Measurements from ENCODE around the gene RUVBL2. TPM values are rescaled to one million over a fixed set of nuclear protein-coding genes. Genes with fewer than 3 reads are reported as not detected.
"Not testable (repeated sequence)": the region's sequence is repeated elsewhere in the genome, so short reads cannot be mapped to it uniquely, and the experiment has no call there.

Gene RUVBL2
- polyA plus RNA-seq, 10 donors: 43.8 to 73.4 (median 52.0) TPM

GRCh38 chr19:49017041-49017665 is 23.5 kb downstream of the RUVBL2 start, which contains the start of gene LHB:
LHB (minus strand) TSS chr19:49017091; CDS start chr19:49017081, 10 bp downstream.
- DNase-seq: no peak

DNA sequence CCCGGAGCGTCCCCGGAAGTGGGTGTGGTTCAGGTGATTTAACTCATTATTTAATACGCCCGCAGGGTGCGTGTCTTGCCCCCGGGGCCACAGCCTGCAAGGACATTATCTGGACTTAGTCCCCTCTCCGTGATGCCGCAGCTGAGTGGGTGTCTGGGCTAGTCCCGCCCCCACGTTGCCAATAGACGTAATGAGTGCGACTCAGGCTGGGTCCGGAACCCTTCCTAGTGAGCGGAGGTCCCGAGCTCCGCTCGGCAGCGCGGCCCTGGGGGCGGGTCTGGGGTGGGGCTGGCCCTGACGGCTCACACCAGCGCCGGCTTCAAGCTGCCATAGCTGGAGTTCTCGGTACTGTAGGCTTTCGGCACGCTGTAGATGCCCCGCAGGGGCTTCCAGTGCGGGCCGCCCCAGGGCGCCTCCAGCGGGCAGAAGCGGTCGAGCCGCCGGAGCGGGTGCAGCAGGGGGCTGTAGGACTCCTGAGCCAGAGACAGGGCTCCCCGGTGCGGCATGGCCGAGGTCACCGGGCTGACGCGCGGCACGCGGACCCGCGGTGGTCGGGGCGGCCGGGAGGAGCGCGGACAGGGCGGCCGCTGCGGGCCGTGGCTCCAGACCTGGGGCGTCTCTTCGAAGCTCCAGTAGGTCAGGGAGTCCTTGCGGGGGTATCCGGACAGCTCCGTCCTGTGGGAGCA is 24.1 kb downstream of the RUVBL2 start:
- peak in 2 of 3 donors; percentile 40 to 61 for DNase-seq

- peak in 1 of 3 donors; percentile 34 for DNase-seq
These were observed 24.9 kb downstream of the RUVBL2 start for GRCh38 chr19:49018388-49019241.

- peak in 2 of 3 donors; percentile 10 to 28 for DNase-seq
These were observed 25.7 kb downstream of the RUVBL2 start for GRCh38 chr19:49019242-49019932.

DNA sequence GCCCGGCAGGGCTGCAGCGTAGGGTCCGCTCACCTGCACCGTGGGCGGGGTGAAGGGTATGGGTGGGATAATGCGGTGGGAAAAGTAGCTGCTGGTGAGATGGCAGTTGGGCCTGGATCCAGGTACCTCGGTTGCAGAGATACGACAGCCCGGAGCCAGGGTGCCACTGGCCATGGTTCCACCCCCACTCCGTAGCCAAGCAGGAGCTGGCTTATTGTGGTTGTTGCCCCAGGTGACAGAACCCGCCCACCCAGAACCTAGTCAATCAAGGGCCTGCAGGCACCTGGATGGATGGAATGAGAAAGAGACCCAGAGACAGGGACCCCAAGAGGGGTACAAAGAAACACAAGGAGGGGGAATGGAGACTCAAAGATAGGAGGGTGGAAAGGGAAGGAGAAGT is 26.7 kb downstream of the RUVBL2 start:
- DNase-seq: no peak

- no peak for DNase-seq
These were observed 27.5 kb downstream of the RUVBL2 start for GRCh38 chr19:49020931-49021895.

GRCh38 chr19:49022116-49022515 is 28.4 kb downstream of the RUVBL2 start:
- DNase-seq: no peak

GRCh38 chr19:49024233-49024632 is 30.5 kb downstream of the RUVBL2 start, which contains the start of gene CGB3:
CGB3 (minus strand) TSS chr19:49024333; CDS start chr19:49023971, 362 bp downstream.
- DNase-seq: not testable (repeated sequence)

DNA sequence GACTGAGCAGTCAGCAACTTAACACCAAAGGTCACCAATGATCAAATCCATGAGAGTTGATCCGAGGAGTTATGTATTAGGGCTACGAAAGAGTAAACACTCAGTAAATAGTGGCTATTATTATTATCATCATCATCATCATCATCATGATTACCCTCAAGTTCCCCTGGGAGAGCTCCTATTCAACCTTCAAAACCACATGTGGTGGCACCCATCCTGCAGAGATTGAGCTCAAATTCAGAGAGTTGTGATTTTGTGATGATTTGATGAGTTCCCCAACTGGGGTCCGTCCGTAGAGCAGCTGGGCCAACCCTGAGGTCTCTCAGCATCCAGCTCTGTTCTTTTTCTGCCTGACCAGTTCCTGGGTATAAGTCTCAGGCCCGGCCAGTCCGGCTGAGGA is 31.4 kb downstream of the RUVBL2 start:
- DNase-seq: not testable (repeated sequence)

DNA sequence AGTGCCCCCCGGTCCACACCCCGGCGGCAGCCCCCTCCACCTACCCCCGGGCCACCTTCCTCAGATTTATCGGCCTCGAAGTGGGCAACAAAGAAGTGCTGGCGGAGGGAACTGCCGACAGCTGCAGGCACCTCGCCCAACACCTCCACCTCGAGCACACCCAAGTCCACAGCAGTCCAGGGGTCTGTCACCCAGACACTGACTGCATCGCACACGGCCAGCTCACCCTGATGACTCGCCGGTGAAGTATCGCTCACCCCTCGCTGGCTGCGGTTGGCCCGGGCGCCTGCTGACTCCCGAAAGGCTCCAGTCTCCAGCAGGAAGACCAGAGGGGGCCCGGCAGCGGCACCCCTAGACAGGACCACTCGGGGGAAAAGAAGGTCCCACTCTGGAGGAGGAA is 31.9 kb downstream of the RUVBL2 start:
- DNase-seq: not testable (repeated sequence)

DNA sequence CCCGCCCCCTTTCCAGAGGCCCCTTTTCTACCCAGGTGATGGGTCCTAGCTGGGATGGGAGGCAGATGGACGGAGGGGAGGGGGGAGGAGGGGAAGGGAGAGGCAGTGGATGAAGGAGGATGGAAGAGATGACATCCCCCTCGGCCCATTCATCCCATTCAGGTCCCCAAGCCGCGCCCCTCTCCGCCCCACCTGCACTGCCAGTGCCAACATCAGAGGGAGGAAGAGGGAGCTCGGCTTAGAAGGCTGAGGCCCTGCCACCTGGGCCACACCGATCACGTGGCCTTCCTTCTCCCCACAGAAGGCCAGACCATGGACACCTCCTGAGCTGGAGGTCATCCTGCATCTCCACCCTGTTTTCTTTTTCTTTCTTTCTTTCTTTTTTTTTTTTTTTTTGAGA is 35.0 kb downstream of the RUVBL2 start:
- not testable (repeated sequence) for DNase-seq

- DNase-seq: not testable (repeated sequence)
These were observed 36.1 kb downstream of the RUVBL2 start for GRCh38 chr19:49029749-49030148.

- DNase-seq: not testable (repeated sequence)
These were observed 36.6 kb downstream of the RUVBL2 start for GRCh38 chr19:49030323-49030722.

DNA sequence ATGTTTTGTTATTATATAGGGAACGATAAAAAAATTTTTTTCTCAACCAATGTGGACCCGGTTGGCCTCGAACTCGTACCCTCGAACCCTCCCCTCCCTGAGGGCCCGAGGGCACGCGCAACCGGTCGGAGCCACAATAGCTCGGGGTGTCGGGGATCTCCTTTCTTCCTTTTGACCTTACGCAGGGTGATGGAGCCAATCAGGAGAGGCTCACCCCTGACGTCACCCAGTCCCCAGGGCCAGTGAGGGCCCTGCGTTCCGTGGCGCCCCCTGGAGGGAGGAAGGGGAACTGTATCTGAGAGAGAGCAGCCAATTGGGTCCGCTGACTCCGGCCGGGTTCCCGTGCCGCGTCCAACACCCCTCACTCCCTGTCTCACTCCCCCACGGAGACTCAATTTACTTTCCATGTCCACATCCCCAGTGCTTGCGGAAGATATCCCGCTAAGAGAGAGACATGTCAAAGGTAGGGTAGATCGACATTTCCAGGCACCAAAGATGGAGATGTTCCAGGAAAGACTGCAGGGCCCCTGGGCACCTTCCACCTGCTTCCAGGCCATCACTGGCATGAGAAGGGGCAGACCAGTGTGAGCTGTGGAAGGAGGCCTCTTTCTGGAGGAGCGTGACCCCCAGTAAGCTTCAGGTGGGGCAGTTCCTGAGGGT is 38.1 kb downstream of the RUVBL2 start, which contains the start of gene CGB2:
Gene CGB2 (plus strand): TSS at position 249 of the 660 bp plus-strand sequence. CDS start 206 bp downstream, at position 455.
- not testable (repeated sequence) for DNase-seq

DNA sequence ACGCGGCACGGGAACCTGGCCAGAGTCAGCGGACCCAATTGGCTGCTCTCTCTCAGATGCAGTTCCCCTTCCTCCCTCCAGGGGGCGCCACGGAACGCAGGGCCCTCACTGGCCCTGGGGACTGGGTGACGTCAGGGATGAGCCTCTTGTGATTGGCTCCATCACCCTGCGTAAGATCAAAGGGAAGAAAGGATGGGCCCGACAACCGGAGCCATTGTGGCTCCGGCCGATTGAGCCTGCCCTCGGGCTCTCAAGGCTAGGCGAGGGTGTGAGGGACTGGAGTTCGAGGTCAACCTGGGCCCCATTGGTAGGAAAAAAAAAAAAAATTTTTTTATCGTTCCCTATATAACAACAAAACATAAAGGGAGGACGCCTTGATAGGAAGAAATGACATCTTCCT is 43.1 kb downstream of the RUVBL2 start, which contains the start of gene CGB1:
Gene CGB1 (minus strand): TSS at position 81 of the 400 bp plus-strand sequence. CDS start 184 bp downstream, outside the sequence.
- not testable (repeated sequence) for DNase-seq

- DNase-seq: not testable (repeated sequence)
These were observed 44.4 kb downstream of the RUVBL2 start for GRCh38 chr19:49038111-49038510.

DNA sequence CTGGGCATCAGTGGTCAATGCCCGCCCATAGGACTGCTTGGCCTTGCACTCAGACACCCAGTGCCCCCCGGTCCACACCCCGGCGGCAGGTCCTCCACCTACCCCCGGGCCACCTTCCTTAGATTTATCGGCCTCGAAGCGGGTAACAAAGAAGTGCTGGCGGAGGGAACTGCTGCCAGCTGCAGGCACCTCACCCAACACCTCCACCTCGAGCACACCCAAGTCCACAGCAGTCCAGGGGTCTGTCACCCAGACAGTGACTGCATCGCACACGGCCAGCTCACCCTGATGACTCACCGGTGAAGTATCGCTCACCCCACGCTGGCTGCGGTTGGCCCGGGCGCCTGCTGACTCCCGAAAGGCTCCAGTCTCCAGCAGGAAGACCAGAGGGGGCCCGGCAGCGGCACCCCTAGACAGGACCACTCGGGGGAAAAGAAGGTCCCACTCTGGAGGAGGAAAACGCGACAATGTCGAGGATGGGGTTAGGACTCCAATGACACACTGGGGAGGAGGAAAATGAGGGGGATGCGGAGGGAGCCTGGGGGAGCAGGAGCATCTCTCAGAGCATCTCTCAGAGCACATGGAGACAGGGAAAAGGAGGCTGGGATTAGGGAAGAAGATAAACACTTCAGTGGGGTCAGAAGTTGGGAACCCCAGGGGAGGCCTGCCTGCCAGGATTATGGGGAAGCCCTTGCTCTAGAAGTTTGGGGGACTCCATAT is 45.0 kb downstream of the RUVBL2 start:
- not testable (repeated sequence) for DNase-seq

DNA sequence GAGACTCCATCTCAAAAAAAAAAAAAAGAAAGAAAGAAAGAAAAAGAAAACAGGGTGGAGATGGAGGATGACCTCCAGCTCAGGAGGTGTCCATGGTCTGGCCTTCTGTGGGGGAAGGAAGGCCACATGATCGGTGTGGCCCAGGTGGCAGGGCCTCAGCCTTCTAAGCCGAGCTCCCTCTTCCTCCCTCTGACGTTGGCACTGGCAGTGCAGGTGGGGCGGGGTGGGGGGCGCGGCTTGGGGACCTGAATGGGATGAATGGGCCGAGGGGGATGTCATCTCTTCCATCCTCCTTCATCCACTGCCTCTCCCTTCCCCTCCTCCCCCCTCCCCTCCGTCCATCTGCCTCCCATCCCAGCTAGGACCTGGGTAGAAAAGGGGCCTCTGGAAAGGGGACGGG is 46.0 kb downstream of the RUVBL2 start:
- not testable (repeated sequence) for DNase-seq

- DNase-seq: no peak
These were observed 48.5 kb downstream of the RUVBL2 start for GRCh38 chr19:49042177-49042576.
